Tibial nerve (tissue), 4 donors: ENCODE measurements around the gene OR2V1. TPM values are rescaled to one million over a fixed set of nuclear protein-coding genes. Genes with fewer than 3 reads are reported as not detected.
"Not testable (repeated sequence)": the region's sequence is repeated elsewhere in the genome, so short reads cannot be mapped to it uniquely, and the experiment has no call there.

ENCODE experiments used
- DNase-seq, 2 donors: peaks; one replicate each; pipeline ENCODE4 v3.0.0-alpha.2; 2019; ENCODE audit warnings: low spot score in 2 of 2
- H3K27ac ChIP-seq, 4 donors: fragments of 200-600 bp; sonication (generic) in 3 of 4; one replicate each; pipeline ENCODE4 v1.5.1; 2017 to 2019; ENCODE audit warnings: mild to moderate bottlenecking in 1 of 4
- H3K27me3 ChIP-seq, 2 donors: fragments of 200-600 bp; sonication (generic) in 1 of 2; one replicate each; pipeline versions ENCODE4 v1.5.1 to v1.6.0; 2017 to 2019
- H3K36me3 ChIP-seq, 3 donors: fragments of 200-600 bp; sonication (generic); one replicate each; pipeline ENCODE4 v1.5.1; 2018 to 2019
- H3K4me1 ChIP-seq, 4 donors: fragments of 200-600 bp; sonication (generic) in 3 of 4; one replicate each; pipeline ENCODE4 v1.5.1; 2017 to 2019
- H3K4me3 ChIP-seq, 4 donors: fragments of 200-600 bp; sonication (generic) in 3 of 4; one replicate each; pipeline ENCODE4 v1.5.1; 2017 to 2019; ENCODE audit warnings: mild to moderate bottlenecking in 1 of 4, moderate library complexity in 1 of 4
- H3K9me3 ChIP-seq, 4 donors: fragments of 200-600 bp; sonication (generic) in 3 of 4; one replicate each; pipeline ENCODE4 v1.5.1; 2017 to 2019
- EP300 ChIP-seq, 2 donors: sonication (generic); formaldehyde crosslinking; IDR thresholded peaks; one replicate each; pipeline ENCODE4 v1.6.1; 2017; ENCODE audit warnings: antibody characterized with exemption in 2 of 2, mild to moderate bottlenecking in 1 of 2
- POLR2A ChIP-seq, 2 donors: fragments of 450-650 bp; IDR thresholded peaks; one replicate each; pipeline ENCODE4 v1.6.1; 2017; ENCODE audit warnings: antibody characterized with exemption in 2 of 2, mild to moderate bottlenecking in 2 of 2, moderate library complexity in 2 of 2
- WGBS, 2 donors: methylation state at CpG; one replicate each; pipeline ENCODE4 v1.1.5; 2018; 5-methylcytosine and 5-hydroxymethylcytosine counted together
- total RNA-seq, 4 donors: library from RNA; depleted of rRNA; stranded (reverse); fragments of >200 nt; gene quantifications; one replicate each; pipeline ENCODE4 v1.1.0, GENCODE V29; 2016
- TF ChIP-seq, protein P1 (sequence below), 5 experiments: fragments of 200-600 bp in 3 of 5; fragments of 450-650 bp in 2 of 5; sonication (generic) in 3 of 5; IDR thresholded peaks; one replicate each; pipeline ENCODE4 v1.5.1; 2016 to 2019; ENCODE audit warnings: antibody characterized with exemption in 5 of 5, mild to moderate bottlenecking in 3 of 5, moderate library complexity in 2 of 5

OR2V1 gene
- total RNA-seq, 4 donors from 2014 or later, result not detected

DNA sequence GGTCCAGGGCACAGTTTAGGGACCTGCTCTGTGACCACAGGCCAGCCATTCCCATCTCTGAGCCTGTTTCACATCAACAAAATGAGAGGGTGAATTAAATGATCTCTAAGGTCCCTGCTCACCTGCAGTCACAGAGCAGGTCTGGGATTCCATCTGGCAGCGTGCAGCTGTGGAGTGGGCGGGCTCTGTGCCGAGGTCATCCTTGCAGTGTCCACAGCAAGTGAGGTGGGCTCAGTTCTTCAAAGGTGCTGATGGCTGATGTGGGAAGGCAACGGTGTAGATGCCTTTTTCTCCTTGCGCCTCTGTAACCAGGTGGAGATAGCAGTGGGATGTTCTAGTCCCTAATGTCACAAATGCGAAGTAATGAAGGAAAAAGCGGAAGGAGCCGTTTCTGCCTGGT is 11.9 kb downstream of the OR2V1 start:
- no peak overlapping the region for H3K4me3 ChIP-seq
- peaks cover 0 to 40% of the 10 kb centered on the region in 2 donors for H3K27me3 ChIP-seq
- H3K36me3 ChIP-seq, result no peaks in the 10 kb centered on the region
- H3K4me1 ChIP-seq, result peaks cover 0 to 6% (median 0%) of the 10 kb centered on the region in 4 donors
- H3K9me3 ChIP-seq, result peaks cover 0 to 4% (median 0%) of the 10 kb centered on the region in 4 donors
- WGBS, 2 donors, result 86 to 88% methylated on average over 8 of the region's 8 CpGs
- DNase-seq, result no peak
- no peak overlapping the region for H3K27ac ChIP-seq
- TF ChIP-seq EP300 (IDR thresholded peaks at IDR 0.05) (no peak), POLR2A (IDR thresholded peaks at IDR 0.05) (no peak)
- TF ChIP-seq, protein P1, sequence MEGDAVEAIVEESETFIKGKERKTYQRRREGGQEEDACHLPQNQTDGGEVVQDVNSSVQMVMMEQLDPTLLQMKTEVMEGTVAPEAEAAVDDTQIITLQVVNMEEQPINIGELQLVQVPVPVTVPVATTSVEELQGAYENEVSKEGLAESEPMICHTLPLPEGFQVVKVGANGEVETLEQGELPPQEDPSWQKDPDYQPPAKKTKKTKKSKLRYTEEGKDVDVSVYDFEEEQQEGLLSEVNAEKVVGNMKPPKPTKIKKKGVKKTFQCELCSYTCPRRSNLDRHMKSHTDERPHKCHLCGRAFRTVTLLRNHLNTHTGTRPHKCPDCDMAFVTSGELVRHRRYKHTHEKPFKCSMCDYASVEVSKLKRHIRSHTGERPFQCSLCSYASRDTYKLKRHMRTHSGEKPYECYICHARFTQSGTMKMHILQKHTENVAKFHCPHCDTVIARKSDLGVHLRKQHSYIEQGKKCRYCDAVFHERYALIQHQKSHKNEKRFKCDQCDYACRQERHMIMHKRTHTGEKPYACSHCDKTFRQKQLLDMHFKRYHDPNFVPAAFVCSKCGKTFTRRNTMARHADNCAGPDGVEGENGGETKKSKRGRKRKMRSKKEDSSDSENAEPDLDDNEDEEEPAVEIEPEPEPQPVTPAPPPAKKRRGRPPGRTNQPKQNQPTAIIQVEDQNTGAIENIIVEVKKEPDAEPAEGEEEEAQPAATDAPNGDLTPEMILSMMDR (IDR thresholded peaks at IDR 0.05), result no peak

GRCh38 chr5:181118369-181118768 is 12.6 kb downstream of the OR2V1 start:
- no peak overlapping the region for H3K27ac ChIP-seq
- no peaks in the 10 kb centered on the region for H3K36me3 ChIP-seq
- H3K9me3 ChIP-seq, result peaks cover 0 to 9% (median 0%) of the 10 kb centered on the region in 4 donors
- DNase-seq, result no peak
- peaks cover 0 to 45% of the 10 kb centered on the region in 2 donors for H3K27me3 ChIP-seq
- TF ChIP-seq POLR2A (IDR thresholded peaks at IDR 0.05) (no peak), EP300 (IDR thresholded peaks at IDR 0.05) (no peak)
- TF ChIP-seq, protein P1 (IDR thresholded peaks at IDR 0.05), result no peak
- WGBS, 2 donors, result 85 to 88% methylated on average over 6 of the region's 6 CpGs
- H3K4me1 ChIP-seq, result peaks cover 0 to 6% (median 0%) of the 10 kb centered on the region in 4 donors
- H3K4me3 ChIP-seq, result no peak overlapping the region

DNA sequence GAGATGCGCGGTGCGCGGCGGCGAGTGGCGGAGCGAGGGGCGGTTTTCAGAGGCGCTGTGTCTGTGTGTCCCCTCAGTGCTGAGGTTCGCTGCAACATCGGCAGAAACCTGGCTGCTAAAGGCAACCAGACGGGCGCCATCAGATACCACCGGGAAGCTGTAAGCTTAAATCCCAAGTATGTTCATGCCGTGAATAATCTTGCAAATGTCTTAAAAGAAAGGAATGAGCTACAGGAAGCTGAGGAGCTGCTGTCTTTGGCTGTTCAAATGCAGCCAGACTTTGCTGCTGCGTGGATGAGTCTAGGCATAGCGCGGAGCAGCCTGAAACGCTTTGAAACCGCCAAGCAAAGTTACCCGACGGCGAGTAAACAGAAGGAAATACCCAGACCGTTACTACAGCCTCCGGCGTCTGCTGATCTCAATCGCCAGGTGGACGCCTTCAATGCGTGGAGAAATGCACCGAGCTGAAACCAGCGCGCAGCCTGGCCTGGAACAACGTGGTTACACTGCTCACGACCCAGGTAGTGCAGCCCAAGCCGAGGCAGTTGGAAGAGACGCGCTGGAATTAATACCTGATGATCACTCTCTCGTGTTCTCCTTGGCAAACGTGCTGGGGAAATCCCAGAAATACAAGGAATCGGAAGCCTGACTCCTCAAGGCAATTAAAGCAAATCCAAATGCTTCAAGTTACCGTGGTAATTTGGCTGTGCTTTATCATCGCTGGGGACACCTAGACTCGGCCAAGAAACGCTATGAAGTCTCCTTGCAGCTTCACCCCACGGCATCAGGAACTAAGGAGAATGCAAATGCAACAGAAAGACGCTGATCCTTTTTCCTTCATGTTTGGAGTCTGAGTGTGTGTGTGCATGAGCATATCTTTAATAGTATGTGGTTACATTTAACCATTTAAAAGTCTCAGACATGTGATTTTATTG is 15.9 kb downstream of the OR2V1 start:
- WGBS, 2 donors, result 5 to 9% methylated on average over 47 of the region's 47 CpGs
- Histone ChIP-seq H3K4me1 (peaks cover 0 to 6% (median 0%) of the 10 kb centered on the region in 4 donors), H3K36me3 (no peaks in the 10 kb centered on the region), H3K4me3 (no peak overlapping the region), H3K27ac (no peak overlapping the region), H3K9me3 (peaks cover 0 to 9% (median 0%) of the 10 kb centered on the region in 4 donors), H3K27me3 (peaks cover 0 to 58% of the 10 kb centered on the region in 2 donors)
- no peak for DNase-seq
- TF ChIP-seq POLR2A (IDR thresholded peaks at IDR 0.05), result no peak

DNA sequence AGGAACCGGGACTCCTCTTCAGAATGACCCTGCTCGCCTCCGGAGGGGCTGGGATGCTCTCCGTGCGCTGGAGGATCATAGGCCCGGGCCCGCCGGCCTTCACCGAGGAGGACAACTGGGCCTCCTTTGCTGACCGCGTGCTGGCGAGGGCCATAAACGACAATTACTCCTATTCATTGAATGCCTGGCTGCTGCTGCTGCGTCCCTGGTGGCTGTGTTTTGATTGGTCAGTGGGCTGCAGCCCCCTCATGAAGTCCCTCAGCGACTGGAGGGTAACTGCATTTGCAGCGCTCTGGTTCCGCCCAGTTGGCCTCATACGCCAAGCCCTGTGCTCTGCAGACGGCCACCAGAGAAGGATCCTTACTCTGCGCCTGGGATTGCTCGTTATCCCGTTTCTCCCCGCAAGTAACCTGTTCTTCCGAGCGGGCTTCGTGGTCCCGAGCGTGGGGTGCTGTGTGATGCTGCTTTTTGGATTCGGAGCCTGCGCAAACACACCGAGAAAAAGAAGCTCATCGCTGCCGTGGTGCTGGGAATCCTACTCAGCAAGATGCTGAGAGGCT is 16.6 kb downstream of the OR2V1 start:
- 46 to 53% methylated on average over 19 to 29 of the region's 33 CpGs for WGBS, 2 donors
- no peak for DNase-seq
- Histone ChIP-seq H3K27ac (no peak overlapping the region), H3K36me3 (no peaks in the 10 kb centered on the region), H3K4me1 (peaks cover 0 to 6% (median 0%) of the 10 kb centered on the region in 4 donors), H3K27me3 (peaks cover 0 to 63% of the 10 kb centered on the region in 2 donors), H3K9me3 (peaks cover 0 to 9% (median 0%) of the 10 kb centered on the region in 4 donors), H3K4me3 (no peak overlapping the region)
- TF ChIP-seq POLR2A (IDR thresholded peaks at IDR 0.05) (no peak), EP300 (IDR thresholded peaks at IDR 0.05) (no peak)
- TF ChIP-seq, protein P1 (IDR thresholded peaks at IDR 0.05), result no peak

GRCh38 chr5:181113572-181113971 is 17.4 kb downstream of the OR2V1 start:
- not testable (repeated sequence) for H3K4me3 ChIP-seq, H3K36me3 ChIP-seq, DNase-seq, H3K27ac ChIP-seq, H3K4me1 ChIP-seq, H3K9me3 ChIP-seq
- WGBS, 2 donors, result 83 to 84% methylated on average over 11 to 13 of the region's 13 CpGs
- peaks cover 0 to 67% of the 10 kb centered on the region in 2 donors for H3K27me3 ChIP-seq

GRCh38 chr5:181112476-181112875 is 18.5 kb downstream of the OR2V1 start:
- DNase-seq, result no peak
- TF ChIP-seq POLR2A (IDR thresholded peaks at IDR 0.05) (no peak), EP300 (IDR thresholded peaks at IDR 0.05) (no peak)
- TF ChIP-seq, protein P1 (IDR thresholded peaks at IDR 0.05), result no peak
- peaks cover 0 to 77% of the 10 kb centered on the region in 2 donors for H3K27me3 ChIP-seq
- H3K4me1 ChIP-seq, result peaks cover 0 to 6% (median 0%) of the 10 kb centered on the region in 4 donors
- 78 to 80% methylated on average over 5 of the region's 5 CpGs for WGBS, 2 donors
- H3K9me3 ChIP-seq, result peaks cover 0 to 9% (median 0%) of the 10 kb centered on the region in 4 donors
- H3K4me3 ChIP-seq, result no peak overlapping the region
- no peak overlapping the region for H3K27ac ChIP-seq
- no peaks in the 10 kb centered on the region for H3K36me3 ChIP-seq
